ENCODE measurements around the gene DNAJC9. TPM values are rescaled to one million over a fixed set of nuclear protein-coding genes. Genes with fewer than 3 reads are reported as not detected.
"Not testable (repeated sequence)": the region's sequence is repeated elsewhere in the genome, so short reads cannot be mapped to it uniquely, and the experiment has no call there.

DNAJC9 gene
- polyA plus RNA-seq (ENCODE audit: insufficient read length in 4 of 4): 10 to 100 TPM; 27.8 to 39.3 (median 35.0) TPM

DNA sequence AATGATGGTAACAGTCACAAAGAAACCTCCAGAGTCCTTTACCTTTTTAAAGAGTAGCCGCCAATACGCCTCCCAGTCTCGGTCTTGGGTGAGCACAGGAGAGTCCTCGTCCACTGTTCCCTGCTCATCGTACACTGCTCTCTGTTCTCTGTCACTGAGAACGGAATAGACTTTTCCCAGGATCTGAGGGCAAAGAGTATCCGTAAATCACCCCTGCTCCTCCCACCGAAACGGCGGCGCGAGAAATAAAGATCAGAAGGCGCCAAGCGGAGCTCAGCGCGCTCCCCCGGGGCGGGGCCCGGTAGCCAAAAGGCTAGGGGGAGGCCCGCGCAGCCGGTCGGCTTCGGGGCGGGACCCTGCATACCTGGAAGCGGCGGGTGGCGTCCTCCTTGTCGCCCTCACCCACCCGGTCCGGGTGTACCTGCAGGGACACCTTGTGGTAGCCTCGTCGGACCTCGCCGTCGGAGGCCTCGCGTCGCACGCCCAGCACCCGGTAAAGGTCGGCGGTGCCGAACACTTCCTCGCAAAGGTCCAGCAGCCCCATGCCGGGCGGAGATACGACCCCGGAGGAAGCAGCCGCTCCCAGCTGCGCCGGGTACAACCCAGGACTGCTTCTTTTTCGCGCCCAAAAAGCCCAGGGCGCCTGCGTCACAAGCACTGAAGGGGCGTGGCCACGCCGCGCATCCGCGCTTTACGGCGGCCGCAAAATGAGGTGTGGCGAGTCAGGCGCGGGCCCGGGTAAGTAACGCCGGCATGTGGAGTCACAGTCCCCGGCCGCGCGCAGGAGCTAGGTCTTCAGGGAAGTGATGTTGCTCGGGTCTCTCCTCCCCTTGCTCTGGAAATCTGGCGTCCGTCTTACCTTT lies at the start of gene DNAJC9:
Gene DNAJC9 (minus strand): TSS at position 610 of the 863 bp plus-strand sequence. CDS start 66 bp downstream, at position 544.
- peak; percentile 83 to 94 (median 91) for DNase-seq (ENCODE audit: low read depth in 4 of 4, low spot score in 2 of 4)

- no peak for DNase-seq (ENCODE audit: low read depth in 4 of 4, low spot score in 2 of 4)
Observed at GRCh38 chr10:73293461-73293860, 46.4 kb upstream of the DNAJC9 start.

GRCh38 chr10:73289958-73290357 lies 42.9 kb upstream of the DNAJC9 start:
- no peak for DNase-seq (ENCODE audit: low read depth in 4 of 4, low spot score in 2 of 4)

DNA sequence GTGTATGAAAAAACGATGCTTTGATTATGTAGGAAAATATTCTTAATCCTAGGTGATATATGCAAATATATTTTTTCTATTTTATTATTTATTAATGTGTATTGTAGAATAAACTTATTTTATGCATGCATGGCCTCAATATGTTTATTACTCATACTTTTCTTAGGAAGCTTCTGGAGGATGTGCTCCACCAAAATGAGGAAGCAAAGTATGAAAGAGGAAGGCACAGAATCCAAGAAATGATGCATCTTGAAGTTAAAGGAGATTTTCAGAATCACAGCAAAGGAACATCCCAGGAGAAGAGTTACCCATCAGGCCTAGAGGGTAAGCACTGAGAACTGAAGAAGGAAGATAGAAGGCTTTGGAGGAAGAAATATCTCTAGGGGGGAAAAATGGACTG lies 40.4 kb upstream of the DNAJC9 start:
- DNase-seq (ENCODE audit: low read depth in 4 of 4, low spot score in 2 of 4): no peak

- DNase-seq (ENCODE audit: low read depth in 4 of 4, low spot score in 2 of 4): no peak
Observed at GRCh38 chr10:73281097-73281496, 34.0 kb upstream of the DNAJC9 start.

GRCh38 chr10:73264423-73264822 lies 17.4 kb upstream of the DNAJC9 start:
- no peak for DNase-seq (ENCODE audit: low read depth in 4 of 4, low spot score in 2 of 4)

GRCh38 chr10:73263693-73264347 lies 16.8 kb upstream of the DNAJC9 start:
- DNase-seq (ENCODE audit: low read depth in 4 of 4, low spot score in 2 of 4): no peak

DNA sequence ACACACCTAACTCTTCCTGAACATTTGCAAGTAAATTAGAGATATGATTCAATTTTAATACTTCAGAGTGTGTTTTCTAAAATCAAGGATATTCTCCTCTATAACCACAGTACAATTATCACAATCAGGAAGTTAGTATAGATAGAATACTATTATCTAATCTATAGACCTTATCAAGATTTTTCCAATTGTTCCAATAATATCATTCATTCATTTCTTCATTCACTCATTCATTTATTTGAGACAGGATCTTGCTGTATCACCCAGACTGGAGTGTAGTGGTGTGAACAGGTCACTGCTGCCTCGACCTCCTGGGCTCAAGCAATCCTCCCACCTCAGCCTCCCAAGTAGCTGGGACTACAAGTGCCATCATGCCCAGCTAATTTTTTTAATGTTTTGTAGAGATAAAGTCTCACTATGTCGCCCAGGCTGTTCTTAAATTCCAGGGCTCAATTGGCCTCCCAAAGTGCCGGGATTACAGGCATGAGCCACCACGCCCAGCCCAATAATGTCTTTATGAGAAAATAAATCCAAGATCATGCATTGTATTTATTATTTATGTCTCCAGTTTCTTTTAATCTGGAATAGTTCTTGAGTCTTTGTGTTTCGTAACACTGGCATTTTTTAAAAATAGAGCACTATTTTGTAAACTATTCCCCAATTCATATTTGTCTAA lies 16.0 kb upstream of the DNAJC9 start:
- no peak for DNase-seq (ENCODE audit: low read depth in 4 of 4, low spot score in 2 of 4)

GRCh38 chr10:73262105-73262730 lies 15.2 kb upstream of the DNAJC9 start:
- DNase-seq (ENCODE audit: low read depth in 4 of 4, low spot score in 2 of 4): no peak

DNA sequence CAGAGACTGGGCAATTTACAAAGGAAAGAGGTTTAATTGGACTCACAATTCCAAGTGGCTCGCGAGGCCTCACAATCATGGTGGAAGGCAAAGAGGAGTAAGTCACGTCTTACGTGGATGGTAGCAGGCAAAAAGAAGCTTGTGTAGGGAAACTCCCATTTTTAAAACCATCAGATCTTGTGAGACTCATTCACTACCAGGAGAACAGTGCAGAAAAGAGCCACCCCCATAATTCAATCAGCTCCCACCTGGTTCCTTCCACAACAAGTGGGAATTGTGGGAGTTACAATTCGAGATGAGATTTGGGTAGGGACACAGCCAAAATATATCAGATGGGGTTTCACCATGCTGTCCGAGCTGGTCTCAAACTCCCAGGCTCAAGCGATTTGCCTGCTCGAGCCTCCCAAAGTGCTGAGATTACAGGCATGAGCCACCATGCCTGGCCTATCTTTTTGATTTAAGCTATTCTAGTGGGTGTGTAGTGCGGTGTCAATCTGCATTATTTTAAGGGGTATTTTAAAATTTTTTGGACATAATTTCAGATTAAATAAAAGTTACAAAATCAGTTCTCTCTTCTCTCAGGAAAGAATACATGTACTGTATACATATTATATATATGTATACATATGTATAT lies 14.4 kb upstream of the DNAJC9 start:
- DNase-seq (ENCODE audit: low read depth in 4 of 4, low spot score in 2 of 4): no peak

- DNase-seq (ENCODE audit: low read depth in 4 of 4, low spot score in 2 of 4): not testable (repeated sequence)
Observed at GRCh38 chr10:73258612-73259011, 11.6 kb upstream of the DNAJC9 start.

DNA sequence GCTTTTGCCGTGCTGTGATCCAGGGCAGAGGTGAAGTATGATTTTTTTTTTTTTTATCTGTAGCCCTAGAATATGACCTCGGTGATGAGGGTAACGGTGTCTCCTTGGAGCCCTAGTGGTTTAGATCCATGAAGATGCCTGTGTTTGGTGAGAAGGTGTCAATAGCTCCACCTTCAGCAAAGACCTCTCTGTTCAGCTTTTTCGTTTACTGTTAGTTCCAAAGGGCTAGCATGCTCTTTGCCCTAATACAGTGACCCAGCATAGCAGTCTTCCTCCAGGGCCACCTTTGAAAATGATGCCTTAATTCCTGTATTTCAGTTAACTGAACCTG lies 6.1 kb upstream of the DNAJC9 start:
- no peak for DNase-seq (ENCODE audit: low read depth in 4 of 4, low spot score in 2 of 4)

GRCh38 chr10:73252445-73253224 lies 5.6 kb upstream of the DNAJC9 start, which contains the start of gene MRPS16:
MRPS16 (minus strand) TSS chr10:73252644; CDS start chr10:73252482, 162 bp downstream.
- peak; percentile 86 to 96 (median 88) for DNase-seq (ENCODE audit: low read depth in 4 of 4, low spot score in 2 of 4)

- DNase-seq (ENCODE audit: low read depth in 4 of 4, low spot score in 2 of 4): no peak
Observed at GRCh38 chr10:73251683-73252444, 4.8 kb upstream of the DNAJC9 start.

- DNase-seq (ENCODE audit: low read depth in 4 of 4, low spot score in 2 of 4): no peak
Observed at GRCh38 chr10:73248259-73248724, 1.2 kb upstream of the DNAJC9 start.

- DNase-seq (ENCODE audit: low read depth in 4 of 4, low spot score in 2 of 4): no peak
Observed at GRCh38 chr10:73247509-73248258, 629 bp upstream of the DNAJC9 start.

GRCh38 chr10:73246322-73246645 lies 771 bp downstream of the DNAJC9 start:
- no peak for DNase-seq (ENCODE audit: low read depth in 4 of 4, low spot score in 2 of 4)

- DNase-seq (ENCODE audit: low read depth in 4 of 4, low spot score in 2 of 4): no peak
Observed at GRCh38 chr10:73244866-73245477, 2.1 kb downstream of the DNAJC9 start.

Measured in left renal cortex interstitium (tissue), 4 donors.